IMR-90 (cell line): ENCODE data around the gene KRTAP4-12.
"Not testable (repeated sequence)": the region's sequence is repeated elsewhere in the genome, so short reads cannot be mapped to it uniquely, and the experiment has no call there.

Experiments
- CEBPB ChIP-seq: IDR thresholded peaks from 2 replicates; pipeline ENCODE4 v1.6.1; 2012; ENCODE audit warnings: low read depth, low read length, improper control_type of control experiment
- CTCF ChIP-seq: conservative IDR thresholded peaks from 2 replicates; pipeline ENCODE4 v1.5.1; 2012; ENCODE audit warnings: mild to moderate bottlenecking, low read depth, low read length, improper control_type of control experiment
- FOS ChIP-seq: fragments of 150-350 bp; IDR thresholded peaks from 2 replicates; pipeline ENCODE4 v1.6.1; 2016; ENCODE audit warnings: low read depth, low read length
- MXI1 ChIP-seq: IDR thresholded peaks from 2 replicates; pipeline ENCODE4 v1.6.1; 2012; ENCODE audit warnings: low read depth, mild to moderate bottlenecking, low read length, moderate library complexity, borderline replicate concordance
- POLR2A ChIP-seq: IDR thresholded peaks from 2 replicates; pipeline ENCODE4 v1.6.1; 2012; ENCODE audit warnings: mild to moderate bottlenecking, low read depth, low read length
- RAD21 ChIP-seq: IDR thresholded peaks from 2 replicates; pipeline ENCODE4 v1.6.1; 2012; ENCODE audit warnings: low read length, improper control_type of control experiment
- RFX5 ChIP-seq: IDR thresholded peaks from 2 replicates; pipeline ENCODE4 v1.8.0; 2012; ENCODE audit warnings: low read depth, mild to moderate bottlenecking, low read length, moderate library complexity

DNA sequence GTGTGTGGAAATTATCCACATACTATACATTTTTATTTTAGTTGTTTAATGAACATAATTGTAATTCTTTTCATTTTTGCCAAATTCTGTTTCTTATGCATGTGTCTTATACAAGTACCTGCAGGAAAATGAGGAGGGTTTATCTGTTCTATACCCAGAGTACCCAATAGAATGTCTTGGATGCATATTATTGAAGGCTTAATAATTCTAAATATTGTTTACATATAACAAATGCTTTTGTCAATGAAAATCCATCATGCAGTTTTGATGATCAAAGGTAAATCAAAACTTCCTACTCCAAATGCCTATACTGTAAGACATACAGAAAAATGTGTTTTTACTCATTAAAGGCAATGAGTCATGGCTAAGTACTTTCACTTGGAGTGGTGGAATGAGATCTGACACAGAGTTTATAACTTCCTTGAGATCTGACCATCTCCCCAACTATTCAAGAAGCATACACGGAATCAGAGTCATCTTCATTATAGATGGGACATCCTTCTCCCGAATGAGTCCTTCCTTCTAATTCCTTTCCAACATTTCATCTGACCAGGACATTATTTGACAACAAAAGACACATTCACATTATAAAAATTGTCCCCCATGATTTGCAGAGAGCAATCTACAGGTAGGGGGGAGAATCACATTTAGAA, 19.5 kb downstream of the KRTAP4-12 start:
- TF ChIP-seq CTCF, MXI1, POLR2A, CEBPB, RAD21, RFX5: not testable (repeated sequence)
- 0 out of 2 replicates have a peak, but pooled peaks have one; percentile 8 for TF ChIP-seq FOS
